ENCODE data around the gene MYB. TPM values are rescaled to one million over a fixed set of nuclear protein-coding genes. Genes with fewer than 3 reads are reported as not detected.

Gene MYB
- total and polyA plus RNA-seq, 2 donors (not counting 3 experiments of a cell fraction or from before 2014, with no cell fraction given), result 0.14 to 0.53 TPM

DNA sequence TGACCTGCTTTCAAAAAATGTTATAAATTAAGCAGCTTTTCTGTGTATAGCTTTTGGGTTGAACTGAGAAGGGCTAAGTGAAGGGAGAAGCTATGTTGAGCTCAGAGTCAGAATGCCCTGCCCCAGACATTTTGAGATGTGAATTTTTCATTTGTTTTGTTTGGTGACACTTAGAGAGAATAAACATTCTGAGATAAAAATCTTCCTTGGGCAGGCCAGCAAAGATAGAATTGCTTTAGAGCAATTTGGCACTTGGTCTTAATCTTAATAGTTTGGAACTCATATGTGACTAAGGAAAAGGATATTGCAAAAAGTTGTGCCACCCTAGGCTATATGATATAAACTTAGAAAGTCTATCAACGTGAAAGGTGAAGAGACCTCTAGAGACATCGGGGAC, 30.2 kb downstream of the MYB start:
- BruUV-seq (replicated peaks), result no TSS peak
- CTCF ChIA-PET, result no interaction called here
- H3K4me2 ChIP-seq (ENCODE audit: insufficient read depth, low read length), result no peak overlapping the region
- DNase-seq (ENCODE audit: low read depth, low spot score), result no peak
- H4K20me1 ChIP-seq (replicated peaks; ENCODE audit: control insufficient read depth, extremely low read depth, insufficient read depth, low read length), result no peaks in the 10 kb centered on the region
- no peak for FAIRE-seq
- no peaks in the 10 kb centered on the region for H3K9me3 ChIP-seq (replicated peaks; ENCODE audit: control insufficient read depth, insufficient read depth, low read length)
- no peaks in the 10 kb centered on the region for H3K36me3 ChIP-seq (ENCODE audit: control insufficient read depth in 2 of 2, extremely low read depth in 1 of 2, insufficient read depth in 2 of 2, low read length in 2 of 2)
- TF ChIP-seq, protein P1, sequence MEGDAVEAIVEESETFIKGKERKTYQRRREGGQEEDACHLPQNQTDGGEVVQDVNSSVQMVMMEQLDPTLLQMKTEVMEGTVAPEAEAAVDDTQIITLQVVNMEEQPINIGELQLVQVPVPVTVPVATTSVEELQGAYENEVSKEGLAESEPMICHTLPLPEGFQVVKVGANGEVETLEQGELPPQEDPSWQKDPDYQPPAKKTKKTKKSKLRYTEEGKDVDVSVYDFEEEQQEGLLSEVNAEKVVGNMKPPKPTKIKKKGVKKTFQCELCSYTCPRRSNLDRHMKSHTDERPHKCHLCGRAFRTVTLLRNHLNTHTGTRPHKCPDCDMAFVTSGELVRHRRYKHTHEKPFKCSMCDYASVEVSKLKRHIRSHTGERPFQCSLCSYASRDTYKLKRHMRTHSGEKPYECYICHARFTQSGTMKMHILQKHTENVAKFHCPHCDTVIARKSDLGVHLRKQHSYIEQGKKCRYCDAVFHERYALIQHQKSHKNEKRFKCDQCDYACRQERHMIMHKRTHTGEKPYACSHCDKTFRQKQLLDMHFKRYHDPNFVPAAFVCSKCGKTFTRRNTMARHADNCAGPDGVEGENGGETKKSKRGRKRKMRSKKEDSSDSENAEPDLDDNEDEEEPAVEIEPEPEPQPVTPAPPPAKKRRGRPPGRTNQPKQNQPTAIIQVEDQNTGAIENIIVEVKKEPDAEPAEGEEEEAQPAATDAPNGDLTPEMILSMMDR (IDR thresholded peaks at IDR 0.05; ENCODE audit: extremely low read depth in 1 of 2, insufficient read depth in 1 of 2, low read depth in 1 of 2, low read length in 2 of 2), result no peak
- TF ChIP-seq JUN (IDR thresholded peaks at IDR 0.05; ENCODE audit: borderline replicate concordance, insufficient read depth, insufficient read length, low read depth), result no peak
- no peak for TF ChIP-seq FOS (IDR thresholded peaks at IDR 0.05; ENCODE audit: borderline replicate concordance, insufficient read depth, low read length)
- TF ChIP-seq POLR2AphosphoS5 (IDR thresholded peaks at IDR 0.05; ENCODE audit: insufficient read depth, low read depth, low read length), result no peak
- TF ChIP-seq POLR2A (IDR thresholded peaks at IDR 0.05; ENCODE audit: low read depth, low read length), result no peak
- no peak for TF ChIP-seq EZH2 (IDR thresholded peaks at IDR 0.05; ENCODE audit: borderline replicate concordance, low read depth, low read length, severe bottlenecking)
- no peaks in the 10 kb centered on the region for H3K9me1 ChIP-seq (replicated peaks; ENCODE audit: control insufficient read depth, extremely low read depth, insufficient read depth, low read length)
- no peaks in the 10 kb centered on the region for H3K4me1 ChIP-seq (ENCODE audit: control insufficient read depth, extremely low read depth, insufficient read depth, low read length)
- no peak overlapping the region for H3K4me3 ChIP-seq (replicated peaks in 1 of 3; ENCODE audit: insufficient read depth in 1 of 3, low read depth in 1 of 3, low read length in 3 of 3)
- H3K27ac ChIP-seq (ENCODE audit: insufficient read depth, low read depth, low read length), result no peak overlapping the region
- no peaks in the 10 kb centered on the region for H3K79me2 ChIP-seq (ENCODE audit: control insufficient read depth, insufficient read depth, low read length)
- dilution Hi-C loops (cut with MboI; ENCODE audit: extremely low pct_ligation_motif_present, low sequenced_read_pairs), result no loop called here
- H3K27me3 ChIP-seq (ENCODE audit: control insufficient read depth in 2 of 2, insufficient read depth in 2 of 2, low read length in 2 of 2), result no peaks in the 10 kb centered on the region
- no peak overlapping the region for H2AFZ ChIP-seq (ENCODE audit: low read depth, low read length)
- intact Hi-C loops (cut with micrococcal nuclease), result no loop called here
- no peak overlapping the region for H3K9ac ChIP-seq (replicated peaks; ENCODE audit: extremely low read depth, insufficient read depth, low read length)
- POLR2A ChIA-PET, result interaction anchor here (0.5 kb wide), 1 partner anchor 56 kb away, joined by 4 read pairs; no protein-coding TSS in a partner anchor

Data from endothelial cell of umbilical vein (primary cell).